K562 (cell line): Measurements from ENCODE around the gene RSF1. TPM values are rescaled to one million over a fixed set of nuclear protein-coding genes. Genes with fewer than 3 reads are reported as not detected.

Experiments
- BMI1 ChIP-seq: fragments of 150-350 bp; IDR thresholded peaks from 2 replicates; pipeline ENCODE4 v1.6.1; 2014; ENCODE audit warnings: low read length
- CBX5 ChIP-seq: IDR thresholded peaks from 2 replicates; pipeline ENCODE4 v1.6.1; 2014; ENCODE audit warnings: low read depth, borderline replicate concordance
- FIP1L1 ChIP-seq: fragments of 200-400 bp; formaldehyde crosslinking; IDR thresholded peaks from 2 replicates; pipeline ENCODE4 v1.6.1; 2018; ENCODE audit warnings: mild to moderate bottlenecking, low read depth, low read length; ENCODE audit not compliant: poor library complexity, severe bottlenecking
- FUS ChIP-seq: fragments of 200-400 bp; formaldehyde crosslinking; optimal IDR thresholded peaks from 2 replicates; pipeline ENCODE3; 2017; ENCODE audit warnings: low read depth, low read length
- HDAC2 ChIP-seq: fragments of 450-650 bp; IDR thresholded peaks from 2 replicates; pipeline ENCODE4 v1.6.1; 2016; ENCODE audit warnings: mild to moderate bottlenecking
- IFI16 ChIP-seq: fragments of 250-450 bp; sonication (Bioruptor Pico); IDR thresholded peaks from 2 replicates; pipeline ENCODE4 v2.1.2; 2022; ENCODE audit warnings: mild to moderate bottlenecking, inconsistent platforms
- MCM2 ChIP-seq: fragments of 450-650 bp; IDR thresholded peaks from 2 replicates; pipeline ENCODE4 v1.6.1; 2017; ENCODE audit warnings: low read depth, mild to moderate bottlenecking
- MLX ChIP-seq, 2 experiments: fragments of 450-650 bp in 1 of 2; sonication (generic) in 1 of 2; formaldehyde crosslinking; conservative IDR thresholded peaks; 2 replicates each; pipeline versions ENCODE4 v1.4.0 to v1.8.1; 2020 to 2022; ENCODE audit warnings: mild to moderate bottlenecking in 1 of 2, missing genetic modification reagents in 1 of 2
- NR3C1 ChIP-seq: sonication (generic); formaldehyde crosslinking; IDR thresholded peaks from 2 replicates; pipeline ENCODE4 v1.8.1; 2022; ENCODE audit warnings: missing genetic modification reagents
- PHF20 ChIP-seq: fragments of 450-650 bp; IDR thresholded peaks from 2 replicates; pipeline ENCODE4 v1.6.1; 2018; ENCODE audit not compliant: partially characterized antibody
- POLR3A ChIP-seq: IDR thresholded peaks from 2 replicates; pipeline ENCODE4 v1.6.1; 2011; ENCODE audit warnings: borderline replicate concordance, mild to moderate bottlenecking, moderate library complexity; ENCODE audit not compliant: insufficient read length, insufficient read depth; ENCODE audit errors: extremely low read depth
- POU5F1 ChIP-seq: fragments of 150-350 bp; IDR thresholded peaks from 2 replicates; pipeline ENCODE4 v1.6.1; 2014; ENCODE audit warnings: borderline replicate concordance, low read length, low read depth, mild to moderate bottlenecking; ENCODE audit not compliant: partially characterized antibody
- PTBP1 ChIP-seq: fragments of 200-400 bp; formaldehyde crosslinking; IDR thresholded peaks from 2 replicates; pipeline ENCODE4 v1.6.1; 2017; ENCODE audit warnings: low read depth, low read length
- RBM25 ChIP-seq: fragments of 200-400 bp; formaldehyde crosslinking; IDR thresholded peaks from 2 replicates; pipeline ENCODE4 v1.6.1; 2018; ENCODE audit warnings: low read length, low read depth, moderate library complexity; ENCODE audit not compliant: severe bottlenecking
- RFX7 ChIP-seq: fragments of 250-450 bp; sonication (Bioruptor Pico); IDR thresholded peaks from 2 replicates; pipeline ENCODE4 v1.5.1; 2021; ENCODE audit warnings: mild to moderate bottlenecking
- SMARCB1 ChIP-seq: IDR thresholded peaks from 2 replicates; pipeline ENCODE4 v1.6.1; 2011; ENCODE audit warnings: improper control_type of control experiment, low read depth; ENCODE audit not compliant: insufficient read length
- TAF1 ChIP-seq: IDR thresholded peaks from 2 replicates; pipeline ENCODE4 v1.6.1; 2011; ENCODE audit warnings: mild to moderate bottlenecking, low read length, moderate library complexity; ENCODE audit not compliant: insufficient read depth, control insufficient read depth, severe bottlenecking; ENCODE audit errors: extremely low read depth
- TAF7 ChIP-seq: fragments of 450-650 bp; IDR thresholded peaks from 2 replicates; pipeline ENCODE4 v1.6.1; 2016; ENCODE audit warnings: missing genetic modification characterization, missing compliant biosample characterization
- TGIF2 ChIP-seq: sonication (generic); formaldehyde crosslinking; IDR thresholded peaks from 2 replicates; pipeline ENCODE4 v1.8.1; 2022; ENCODE audit warnings: mild to moderate bottlenecking, missing genetic modification reagents, moderate library complexity
- TRIM24 ChIP-seq, 2 experiments: fragments of 450-650 bp; IDR thresholded peaks; 2 replicates each; pipeline ENCODE4 v1.6.1; 2016
- TSC22D4 ChIP-seq: fragments of 450-650 bp; IDR thresholded peaks from 2 replicates; pipeline ENCODE4 v1.6.1; 2016; ENCODE audit warnings: missing genetic modification characterization, missing biosample characterization, control low read depth
- VEZF1 ChIP-seq: fragments of 200-800 bp; sonication (Bioruptor generic); IDR thresholded peaks from 2 replicates; pipeline ENCODE4 v1.6.1; 2017; ENCODE audit warnings: missing genetic modification characterization, missing compliant biosample characterization
- ZC3H8 ChIP-seq: fragments of 450-650 bp; IDR thresholded peaks from 2 replicates; pipeline ENCODE4 v1.6.1; 2017
- ZNF197 ChIP-seq: fragments of 200-800 bp; sonication (Bioruptor generic); IDR thresholded peaks from 2 replicates; pipeline ENCODE4 v1.6.1; 2016; ENCODE audit warnings: low read depth, missing genetic modification characterization, missing compliant biosample characterization
- ZNF224 ChIP-seq: sonication (generic); formaldehyde crosslinking; IDR thresholded peaks from 2 replicates; pipeline ENCODE4 v1.8.0; 2022; ENCODE audit warnings: mild to moderate bottlenecking, missing genetic modification reagents
- ZNF449 ChIP-seq: fragments of 250-450 bp; sonication (Bioruptor Pico); IDR thresholded peaks from 2 replicates; pipeline ENCODE4 v1.8.0; 2022; ENCODE audit warnings: moderate library complexity, mild to moderate bottlenecking, inconsistent platforms
- ZNF77 ChIP-seq: fragments of 250-450 bp; sonication (Bioruptor Pico); IDR thresholded peaks from 2 replicates; pipeline ENCODE4 v1.5.0; 2020
- polyA plus RNA-seq, 8 experiments: library from polyadenylated mRNA; depleted of rRNA in 4 of 8; stranded (reverse) in 5 of 8; unstranded in 3 of 8; fragments of >200 nt; fragmentation: Nextera tagmentation in 2 of 8; fragmentation: Illumina TruSeq in 1 of 8; extraction: Ambion mirVana in 2 of 8; extraction: Trizol in 1 of 8; gene quantifications; 2 replicates each; pipeline versions ENCODE4 v1.2.1 to v1.2.3, GENCODE V29; 2011 to 2014; ENCODE audit warnings: inconsistent platforms in 1 of 8, missing spikeins in 1 of 8
- total RNA-seq, 7 experiments: library from RNA; depleted of rRNA in 6 of 7; stranded (reverse); fragments of >200 nt in 6 of 7; fragmentation: Illumina TruSeq in 2 of 7; extraction: Trizol in 2 of 7; gene quantifications; 2 replicates each; pipeline versions ENCODE4 v1.2.1 to v1.2.3, GENCODE V29; 2011 to 2021; ENCODE audit warnings: low replicate concordance in 1 of 7

The RSF1 gene
- total and polyA plus RNA-seq, 9 of the 15 experiments (the other 6 are each of a cell fraction or from before 2014, with no cell fraction given) = 9.7 to 63.6 (median 42.8) TPM

- peak; percentile 62 for TF ChIP-seq VEZF1 (CRISPR knock-in tag)
- no peak for TF ChIP-seq NR3C1
- no peak for TF ChIP-seq ZNF449 (CRISPR knock-in tag)
- no peak for TF ChIP-seq POU5F1
- no peak for TF ChIP-seq FIP1L1
- 0 out of 2 replicates have a peak, but pooled peaks have one; percentile 45 for TF ChIP-seq CBX5
- TF ChIP-seq SMARCB1 = no peak
- no peak for TF ChIP-seq TSC22D4 (tag)
- TF ChIP-seq MLX (CRISPR knock-in tag; conservative IDR thresholded peaks at IDR 0.05) = no peak
- TF ChIP-seq HDAC2 = peak; percentile 75; the same call in 1 of the 2 replicates
- peak; percentile 82 for TF ChIP-seq TAF7
- no peak for TF ChIP-seq FUS
- TF ChIP-seq ZNF197 = 0 out of 2 replicates have a peak, but pooled peaks have one; percentile 37
- TF ChIP-seq PTBP1 = 0 out of 2 replicates have a peak, but pooled peaks have one; percentile 2
- TF ChIP-seq PHF20 = no peak
- no peak for TF ChIP-seq RFX7 (CRISPR knock-in tag)
- no peak for TF ChIP-seq TGIF2
- no peak for TF ChIP-seq ZNF224
- TF ChIP-seq BMI1 = no peak
- peak; percentile 99 for TF ChIP-seq TAF1
- TF ChIP-seq POLR3A = no peak
- TF ChIP-seq IFI16 = no peak
- TF ChIP-seq ZC3H8 = no peak
- no peak for TF ChIP-seq RBM25
- no peak for TF ChIP-seq ZNF77 (CRISPR knock-in tag)
- no peak for TF ChIP-seq MCM2
- peak in 1 of 2 experiments; percentile 41; a peak in 1 of 4 replicates for TF ChIP-seq TRIM24 (IDR thresholded peaks at IDR 0.05)
These were observed 183.0 kb downstream of the RSF1 start, which contains the start of gene CLNS1A (continued) for GRCh38 chr11:77637345-77638165.
